Left ventricle myocardium inferior (tissue), 1 donor: Measurements from ENCODE around the gene LMTK2. TPM values are rescaled to one million over a fixed set of nuclear protein-coding genes. Genes with fewer than 3 reads are reported as not detected.

Experiments
- DNase-seq: peaks from one replicate; pipeline ENCODE4 v3.0.0-alpha.2; 2020
- H3K27ac ChIP-seq: fragments of 200-600 bp; replicated peaks from 2 replicates; pipeline ENCODE4 v1.8.0; 2021
- H3K27me3 ChIP-seq: fragments of 200-600 bp; 2 replicates; pipeline ENCODE4 v1.8.0; 2021; ENCODE audit warnings: low read depth
- H3K36me3 ChIP-seq: fragments of 200-600 bp; 2 replicates; pipeline ENCODE4 v1.8.0; 2021
- H3K4me1 ChIP-seq: fragments of 200-600 bp; 2 replicates; pipeline ENCODE4 v1.8.0; 2021
- H3K4me3 ChIP-seq: fragments of 200-600 bp; 2 replicates; pipeline ENCODE4 v1.8.0; 2021; ENCODE audit warnings: mild to moderate bottlenecking, moderate library complexity
- H3K9me3 ChIP-seq: fragments of 200-600 bp; replicated peaks from 2 replicates; pipeline ENCODE4 v1.8.0; 2021
- intact Hi-C: fragments of 100-400 bp; cut with micrococcal nuclease; formaldehyde crosslinking; loops from one replicate; pipeline ENCODE4 v1.11.0; 2022
- total RNA-seq: library from RNA; stranded (reverse); fragmentation: NEBNext Ultra II Directional; extraction: Animal tissue kit (Norgen Biotek cat#: 25700); gene quantifications from one replicate; pipeline ENCODE4 v1.2.1, GENCODE V29; 2021
- TF ChIP-seq, protein P1 (sequence below): fragments of 200-600 bp; IDR thresholded peaks from 2 replicates; pipeline ENCODE4 v1.8.0; 2021; ENCODE audit warnings: antibody characterized with exemption, mild to moderate bottlenecking, borderline replicate concordance
- donor health status: DM: no; HTN: yes; CAD: no; lungs with severe emphysema.

Gene LMTK2
- total RNA-seq, 1 donor from 2014 or later = 26.9 TPM

DNA sequence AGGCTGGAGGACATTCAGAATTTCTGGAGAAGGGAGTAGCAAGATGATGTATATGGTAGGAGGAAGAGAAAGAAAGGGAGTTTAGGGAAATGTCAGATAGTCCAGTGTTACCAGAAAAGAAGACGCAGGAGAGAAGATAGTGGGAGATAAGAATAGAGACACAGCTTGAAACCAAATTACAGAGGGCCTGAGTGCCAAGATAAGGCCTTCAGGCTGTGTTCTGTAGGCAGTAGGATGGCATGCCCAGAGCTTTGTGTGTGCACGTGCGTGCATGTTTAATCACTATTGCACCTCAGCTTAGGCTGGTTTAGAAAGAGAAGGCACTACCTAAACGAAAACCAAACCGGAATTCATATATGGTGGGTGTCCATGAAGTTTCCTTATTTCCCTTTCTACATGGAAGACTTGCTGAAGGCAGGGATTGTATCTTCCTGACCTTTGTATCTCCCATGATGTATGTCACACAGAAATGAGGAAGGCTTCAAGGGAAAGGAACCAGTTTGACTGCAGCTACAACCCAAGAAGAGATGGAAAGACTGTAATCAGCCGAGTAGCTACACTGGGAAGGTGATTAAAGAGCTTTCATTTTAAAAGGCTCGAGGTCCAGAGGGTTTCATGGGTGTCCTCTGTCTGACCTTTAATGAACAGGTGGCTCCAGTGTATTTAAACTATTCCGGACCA is 68.7 kb downstream of the LMTK2 start:
- no peak for DNase-seq
- Histone ChIP-seq H3K27me3 (no peaks in the 10 kb centered on the region), H3K36me3 (peaks cover 35% of the 10 kb centered on the region), H3K9me3 (no peaks in the 10 kb centered on the region), H3K4me3 (no peak overlapping the region), H3K27ac (peak overlapping the region; percentile 67), H3K4me1 (peaks cover 44% of the 10 kb centered on the region)
- intact Hi-C loops = no loop called here
- TF ChIP-seq, protein P1, sequence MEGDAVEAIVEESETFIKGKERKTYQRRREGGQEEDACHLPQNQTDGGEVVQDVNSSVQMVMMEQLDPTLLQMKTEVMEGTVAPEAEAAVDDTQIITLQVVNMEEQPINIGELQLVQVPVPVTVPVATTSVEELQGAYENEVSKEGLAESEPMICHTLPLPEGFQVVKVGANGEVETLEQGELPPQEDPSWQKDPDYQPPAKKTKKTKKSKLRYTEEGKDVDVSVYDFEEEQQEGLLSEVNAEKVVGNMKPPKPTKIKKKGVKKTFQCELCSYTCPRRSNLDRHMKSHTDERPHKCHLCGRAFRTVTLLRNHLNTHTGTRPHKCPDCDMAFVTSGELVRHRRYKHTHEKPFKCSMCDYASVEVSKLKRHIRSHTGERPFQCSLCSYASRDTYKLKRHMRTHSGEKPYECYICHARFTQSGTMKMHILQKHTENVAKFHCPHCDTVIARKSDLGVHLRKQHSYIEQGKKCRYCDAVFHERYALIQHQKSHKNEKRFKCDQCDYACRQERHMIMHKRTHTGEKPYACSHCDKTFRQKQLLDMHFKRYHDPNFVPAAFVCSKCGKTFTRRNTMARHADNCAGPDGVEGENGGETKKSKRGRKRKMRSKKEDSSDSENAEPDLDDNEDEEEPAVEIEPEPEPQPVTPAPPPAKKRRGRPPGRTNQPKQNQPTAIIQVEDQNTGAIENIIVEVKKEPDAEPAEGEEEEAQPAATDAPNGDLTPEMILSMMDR = no peak

DNA sequence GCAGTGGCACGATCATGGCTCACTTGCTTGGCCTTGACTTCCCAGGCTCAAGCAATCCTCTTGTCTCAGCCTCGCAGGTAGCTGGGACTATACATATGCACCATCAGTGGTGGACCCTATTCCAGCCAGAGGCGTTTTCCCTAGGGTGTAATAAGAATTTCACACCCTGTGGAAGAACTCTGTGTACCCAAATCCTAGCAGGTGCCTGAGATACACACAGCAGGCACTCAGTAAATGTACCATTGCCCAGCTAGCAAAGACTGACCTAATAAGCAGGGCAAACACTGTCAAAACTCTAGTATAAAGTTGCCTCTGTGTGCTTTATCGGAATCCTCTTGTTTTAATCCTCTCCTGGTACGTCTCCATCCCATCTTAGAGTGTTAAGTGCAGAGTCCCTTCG is 70.9 kb downstream of the LMTK2 start:
- Histone ChIP-seq H3K27ac (peak overlapping the region; percentile 72), H3K4me3 (peak overlapping the region; percentile 26), H3K27me3 (no peaks in the 10 kb centered on the region), H3K9me3 (no peaks in the 10 kb centered on the region), H3K4me1 (peaks cover 44% of the 10 kb centered on the region), H3K36me3 (peaks cover 21% of the 10 kb centered on the region)
- DNase-seq = no peak
- intact Hi-C loops = no loop called here
- TF ChIP-seq, protein P1 = no peak

DNA sequence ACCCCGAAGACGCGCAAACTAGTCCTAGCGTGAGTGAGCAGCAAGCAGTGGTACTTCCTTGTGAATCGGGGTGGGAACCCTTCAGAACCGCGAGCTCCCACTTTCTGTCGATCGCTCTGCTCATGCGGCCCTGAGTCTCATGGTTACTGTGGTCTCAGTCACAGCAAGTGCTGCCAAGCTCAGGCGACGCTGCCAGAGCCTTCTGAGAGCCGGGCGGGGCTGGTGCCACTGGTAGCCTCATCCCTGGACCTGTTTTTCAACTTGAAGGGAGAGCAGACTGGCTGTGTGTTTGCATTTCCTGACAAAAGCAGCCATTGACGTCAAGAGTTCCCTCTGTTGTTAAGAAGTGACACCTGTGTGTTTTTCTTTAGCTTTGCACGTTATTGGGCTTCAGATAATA is 71.7 kb downstream of the LMTK2 start:
- Histone ChIP-seq H3K36me3 (peaks cover 15% of the 10 kb centered on the region), H3K27ac (peak overlapping the region; percentile 72), H3K4me1 (peaks cover 44% of the 10 kb centered on the region), H3K4me3 (peak overlapping the region; percentile 26), H3K27me3 (no peaks in the 10 kb centered on the region), H3K9me3 (no peaks in the 10 kb centered on the region)
- TF ChIP-seq, protein P1 = no peak
- intact Hi-C loops = no loop called here
- DNase-seq = peak; percentile 70

DNA sequence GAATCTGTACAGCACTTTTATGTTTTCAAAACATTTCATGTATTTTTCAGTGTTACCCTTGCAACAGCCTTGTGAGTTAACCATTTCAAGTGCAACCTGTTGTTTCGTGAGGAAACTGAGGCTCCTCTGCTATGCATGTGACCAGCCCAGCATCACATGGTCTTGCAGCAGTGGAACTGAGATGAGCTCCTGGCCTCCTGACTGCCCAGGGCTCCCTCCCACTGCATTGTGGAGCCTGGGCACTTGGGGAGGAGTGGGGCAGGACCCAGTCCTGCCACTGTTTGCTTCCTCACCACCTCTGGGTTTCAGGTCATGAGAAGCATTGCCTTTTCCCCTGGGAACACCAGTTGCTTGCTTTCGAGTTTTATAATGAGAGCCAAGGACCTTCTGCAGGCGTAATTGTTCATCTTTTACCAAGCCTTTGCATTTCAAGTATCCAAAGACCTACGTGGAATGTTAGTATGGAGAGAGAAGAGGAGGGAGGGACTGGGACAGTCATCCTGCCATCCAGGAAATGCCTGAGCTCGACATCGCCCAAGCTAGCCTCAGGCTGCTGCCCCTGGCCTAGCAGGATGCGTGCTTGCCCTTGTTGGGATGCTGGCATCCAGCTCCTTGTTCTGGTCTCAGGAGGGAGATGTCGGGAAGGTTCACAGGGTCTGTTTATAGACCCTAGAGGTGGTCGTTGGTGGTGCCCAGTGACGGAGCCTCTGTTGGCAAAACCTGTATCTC is 72.3 kb downstream of the LMTK2 start:
- Histone ChIP-seq H3K27ac (peak overlapping the region; percentile 72), H3K4me1 (peaks cover 39% of the 10 kb centered on the region), H3K36me3 (peaks cover 15% of the 10 kb centered on the region), H3K4me3 (no peak overlapping the region), H3K9me3 (no peaks in the 10 kb centered on the region), H3K27me3 (no peaks in the 10 kb centered on the region)
- no peak for DNase-seq
- TF ChIP-seq, protein P1 = no peak
- intact Hi-C loops = no loop called here

DNA sequence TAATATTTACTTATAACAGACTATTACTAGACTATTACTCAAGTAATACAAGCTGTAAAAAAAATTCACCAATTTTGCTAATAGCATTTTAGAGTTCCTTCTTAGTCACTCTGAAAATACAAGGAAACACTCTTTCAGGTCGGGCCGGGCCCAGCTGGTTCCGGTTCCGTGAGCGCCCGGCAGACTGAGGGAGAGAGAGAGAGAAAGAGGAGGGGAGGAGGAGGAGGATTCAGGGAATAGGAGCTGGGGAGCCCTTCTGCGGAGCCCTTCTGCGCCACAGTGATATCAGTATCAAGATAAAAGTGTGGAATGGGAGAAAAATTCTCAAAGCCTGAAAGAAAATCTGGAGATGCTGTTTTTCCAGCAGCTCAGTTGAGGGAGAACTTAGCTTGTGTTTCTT is 74.1 kb downstream of the LMTK2 start:
- Histone ChIP-seq H3K36me3 (peaks cover 4% of the 10 kb centered on the region), H3K27ac (no peak overlapping the region), H3K27me3 (no peaks in the 10 kb centered on the region), H3K9me3 (no peaks in the 10 kb centered on the region), H3K4me1 (peaks cover 22% of the 10 kb centered on the region), H3K4me3 (no peak overlapping the region)
- TF ChIP-seq, protein P1 = no peak
- no peak for DNase-seq
- intact Hi-C loops = no loop called here
